Activated CD4-positive, alpha-beta T cell treated with anti-CD3 and anti-CD28 coated beads for 4 hours (primary cell): Measurements from ENCODE around the gene SRBD1.

ENCODE experiments used
- DNase-seq, 2 donors: peaks; one replicate each; pipeline ENCODE4 v3.0.0-alpha.2; 2020

Gene SRBD1

DNA sequence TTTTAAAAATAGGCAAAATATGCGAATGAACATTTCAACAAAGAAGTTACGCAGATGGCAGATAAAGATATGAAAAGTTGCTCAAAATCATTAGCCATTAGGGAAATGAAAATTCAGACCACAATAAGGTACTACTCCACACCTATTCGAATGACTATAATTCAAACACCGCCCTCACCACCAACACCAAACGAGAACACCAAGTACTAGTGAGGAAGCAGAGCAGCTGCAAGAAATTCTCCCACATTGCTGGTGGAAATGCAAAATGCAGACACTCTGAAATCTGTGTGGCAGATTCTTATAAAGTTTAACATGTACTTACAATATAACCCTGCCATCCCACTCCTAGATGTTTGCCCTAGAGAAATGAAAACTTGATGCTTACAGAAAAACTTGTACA lies 23.2 kb upstream of the SRBD1 start:
- DNase-seq: no peak

DNA sequence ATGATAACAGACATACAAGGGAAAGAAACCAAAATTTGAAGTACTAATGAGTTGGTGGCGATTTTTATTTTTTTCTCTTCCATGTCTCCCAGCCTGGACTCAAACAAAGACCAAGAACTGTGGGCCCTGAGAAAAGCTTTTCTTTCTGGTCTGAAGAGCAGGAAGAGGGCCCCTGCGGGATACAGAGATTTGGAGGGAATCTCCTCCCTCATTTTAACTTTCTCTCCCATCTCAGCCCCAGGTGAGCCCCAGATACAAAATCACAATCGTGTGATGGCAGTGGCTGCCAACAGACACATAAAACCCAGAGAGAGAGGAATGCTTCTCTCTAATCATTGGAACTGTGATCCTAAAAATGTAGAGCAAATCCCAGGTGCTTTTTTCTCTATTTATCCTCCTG lies 20.9 kb upstream of the SRBD1 start:
- DNase-seq: no peak

DNA sequence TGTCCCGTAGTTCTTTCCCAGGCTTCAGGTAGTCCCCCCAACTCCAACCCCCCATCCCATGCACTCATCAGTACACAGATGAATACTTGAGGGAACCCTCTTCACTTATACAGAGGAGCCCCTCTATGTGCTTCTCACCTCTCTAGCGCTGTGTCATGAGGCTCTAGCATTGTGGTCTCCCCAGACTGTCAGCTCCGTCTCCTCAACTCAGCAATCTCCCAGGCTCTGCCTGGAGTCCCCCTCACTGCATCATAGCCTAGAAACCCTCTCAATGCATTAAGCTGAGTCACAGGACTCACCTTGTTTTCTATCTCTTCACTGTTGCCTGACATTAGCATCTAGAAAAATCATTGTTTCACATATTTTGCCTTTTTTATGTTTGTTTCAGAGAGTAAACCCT lies 20.3 kb upstream of the SRBD1 start:
- no peak for DNase-seq

DNA sequence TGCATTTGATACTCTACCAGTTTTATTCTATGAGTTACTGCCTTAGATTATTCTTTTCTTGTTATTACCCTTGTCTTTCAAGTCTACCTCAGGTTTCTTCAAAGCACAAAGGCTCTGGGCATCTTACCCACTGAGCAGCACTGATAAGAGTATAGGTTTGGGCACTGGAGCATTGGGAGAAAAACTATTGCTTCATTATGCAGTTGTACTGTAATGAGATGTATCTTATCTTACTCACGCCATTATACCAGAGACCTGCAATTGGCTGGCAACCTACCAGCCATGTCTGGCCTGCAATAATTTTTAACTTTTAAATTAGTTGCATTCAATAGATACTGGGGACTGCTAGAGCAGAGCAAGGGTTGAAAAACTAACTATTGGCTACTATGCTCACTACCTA lies 18.9 kb upstream of the SRBD1 start:
- no peak for DNase-seq

DNA sequence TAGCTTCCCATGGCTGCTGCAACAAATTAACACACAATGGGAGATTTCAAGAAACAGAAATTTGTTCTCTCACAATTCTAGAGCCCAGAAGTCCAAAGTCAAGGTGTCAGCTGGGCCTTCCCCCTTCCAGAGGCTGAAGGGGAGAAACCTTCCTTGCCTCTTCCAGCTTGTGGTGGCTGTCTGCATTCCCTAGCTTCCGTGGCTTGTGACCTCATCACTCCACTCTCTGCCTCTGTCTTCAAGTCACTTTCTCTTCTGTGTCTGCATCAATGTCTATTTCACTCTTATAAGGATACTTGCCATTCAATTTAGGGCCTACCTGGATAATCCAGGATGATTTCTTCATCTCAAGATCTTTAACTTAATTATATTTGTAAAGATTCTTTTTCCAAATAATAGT lies 16.8 kb upstream of the SRBD1 start:
- no peak for DNase-seq

DNA sequence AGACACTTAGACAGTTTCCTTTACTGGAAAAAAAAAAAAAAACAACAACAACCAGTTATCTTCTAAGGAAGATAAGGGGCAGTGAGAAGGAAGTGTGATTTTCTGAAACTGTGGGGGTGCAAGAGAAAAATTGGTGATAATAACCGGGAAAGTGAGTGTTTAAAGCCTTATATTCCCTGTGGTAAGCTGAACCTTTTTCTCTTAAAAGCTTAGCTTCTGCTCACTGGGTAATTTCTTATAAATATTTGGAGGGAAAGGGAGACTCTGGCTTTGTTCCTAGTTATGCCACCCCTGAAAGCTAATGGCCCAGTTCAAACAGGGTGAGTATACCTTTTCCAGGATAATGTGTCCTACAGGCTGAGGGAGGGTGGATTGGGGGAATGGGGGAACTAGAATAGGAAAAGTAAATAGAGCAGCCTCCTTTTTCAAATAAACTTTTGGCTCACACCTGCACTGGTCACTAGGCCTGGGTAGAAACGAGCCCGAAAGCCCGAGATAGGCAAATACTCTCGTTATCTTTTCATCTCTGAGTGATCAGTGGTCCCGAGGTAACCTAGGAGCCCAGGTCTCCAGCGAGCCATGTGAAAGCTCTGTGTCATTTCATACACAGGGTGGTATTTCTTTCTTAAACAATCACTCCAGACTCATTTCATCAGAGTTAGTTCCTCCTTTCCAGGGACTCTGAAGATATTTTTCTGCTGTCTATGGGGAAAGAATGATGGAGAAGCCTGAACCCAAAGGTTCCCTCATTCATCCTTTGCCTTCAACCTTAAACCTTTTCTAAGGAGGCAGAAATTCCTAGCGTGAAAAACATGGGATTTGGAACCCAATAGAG lies 15.5 kb upstream of the SRBD1 start:
- no peak for DNase-seq

DNA sequence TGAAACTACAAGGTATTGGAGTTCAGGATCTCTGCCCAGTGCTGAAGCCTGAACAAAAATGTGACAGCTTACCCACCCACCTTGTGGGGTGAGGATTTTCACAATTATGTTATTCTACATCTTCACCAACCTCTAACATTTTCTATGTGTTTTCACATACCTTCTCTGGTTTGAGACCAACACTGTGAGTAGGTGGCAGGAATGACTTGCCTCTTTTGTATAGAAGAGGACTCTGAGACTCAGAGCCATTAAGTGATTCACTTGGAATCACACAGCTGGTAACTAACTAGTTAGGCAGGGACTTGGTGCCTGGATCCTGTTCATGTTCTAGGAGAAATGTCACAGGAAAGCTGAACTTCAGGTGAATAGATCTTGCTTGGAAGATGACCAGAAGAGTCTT lies 14.8 kb upstream of the SRBD1 start:
- DNase-seq: no peak

DNA sequence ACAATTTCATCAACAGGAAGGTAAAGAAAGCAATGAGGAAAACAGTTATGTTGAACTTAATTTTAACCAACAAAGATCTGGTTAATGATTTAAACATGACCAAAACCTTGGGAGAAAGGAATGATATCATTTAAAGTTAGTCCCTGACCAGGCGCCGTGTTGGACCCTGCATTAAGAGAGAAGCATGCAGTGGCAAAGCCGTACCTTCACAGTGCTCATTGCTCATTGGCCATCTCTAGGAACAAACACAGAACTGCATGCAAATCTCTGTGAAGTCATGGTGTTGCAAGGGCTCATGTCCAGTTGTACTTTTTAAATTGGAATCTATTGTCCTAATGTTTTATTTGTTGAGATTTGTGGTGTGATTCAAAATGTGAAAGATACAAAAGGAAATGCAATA lies 12.0 kb upstream of the SRBD1 start:
- DNase-seq: no peak

DNA sequence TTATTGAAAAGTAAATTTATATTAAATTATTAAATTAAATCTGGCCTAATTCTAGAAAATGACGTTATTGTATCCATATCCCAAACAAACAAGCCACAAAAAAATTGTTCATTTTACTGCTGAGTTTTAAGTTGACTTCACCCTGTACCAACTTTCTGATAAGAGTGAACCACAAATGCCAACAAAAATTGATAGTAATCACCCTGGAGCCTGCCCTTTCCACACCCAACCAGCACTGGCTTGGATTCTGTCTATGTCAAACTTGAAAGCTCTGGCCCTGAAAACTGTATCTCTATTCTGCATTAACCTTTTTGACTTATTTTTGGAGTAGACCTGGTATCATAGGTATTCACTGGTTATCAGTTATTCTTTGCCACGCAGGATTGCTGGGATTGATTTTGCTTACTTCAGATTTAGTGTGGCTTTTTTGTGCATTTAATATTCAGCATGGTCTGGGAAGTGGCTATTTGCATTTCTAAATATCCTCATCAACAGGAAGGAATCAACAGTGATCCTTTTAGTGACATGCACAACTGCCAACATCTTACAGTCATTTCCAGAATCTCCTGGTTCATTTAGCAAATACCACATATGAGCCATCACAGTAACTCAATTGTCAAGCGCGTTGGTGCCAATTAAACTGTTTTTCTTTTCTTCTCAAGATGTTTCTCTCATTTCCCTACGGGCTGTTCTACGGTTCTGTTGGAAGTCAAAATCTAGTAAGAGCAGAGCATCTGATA lies 11.4 kb upstream of the SRBD1 start:
- DNase-seq: no peak

DNA sequence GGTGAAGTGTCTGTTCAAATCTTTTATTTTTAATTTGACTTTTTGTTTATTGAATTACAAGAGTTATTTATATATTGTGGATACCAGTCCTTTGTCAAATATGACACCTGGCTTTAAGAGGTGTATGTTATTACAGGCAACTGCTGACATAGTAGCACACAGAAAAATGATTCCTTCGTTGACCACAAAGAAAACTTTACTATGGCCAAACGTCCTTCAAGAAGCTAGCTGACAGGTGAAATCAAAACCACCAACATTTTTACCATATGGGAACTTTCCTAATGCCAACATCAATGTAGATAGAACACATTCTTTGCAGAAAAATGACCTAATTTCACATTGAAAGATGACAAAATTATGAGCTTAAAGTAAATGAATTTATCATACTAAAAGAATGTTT lies 6.4 kb upstream of the SRBD1 start:
- DNase-seq: no peak

DNA sequence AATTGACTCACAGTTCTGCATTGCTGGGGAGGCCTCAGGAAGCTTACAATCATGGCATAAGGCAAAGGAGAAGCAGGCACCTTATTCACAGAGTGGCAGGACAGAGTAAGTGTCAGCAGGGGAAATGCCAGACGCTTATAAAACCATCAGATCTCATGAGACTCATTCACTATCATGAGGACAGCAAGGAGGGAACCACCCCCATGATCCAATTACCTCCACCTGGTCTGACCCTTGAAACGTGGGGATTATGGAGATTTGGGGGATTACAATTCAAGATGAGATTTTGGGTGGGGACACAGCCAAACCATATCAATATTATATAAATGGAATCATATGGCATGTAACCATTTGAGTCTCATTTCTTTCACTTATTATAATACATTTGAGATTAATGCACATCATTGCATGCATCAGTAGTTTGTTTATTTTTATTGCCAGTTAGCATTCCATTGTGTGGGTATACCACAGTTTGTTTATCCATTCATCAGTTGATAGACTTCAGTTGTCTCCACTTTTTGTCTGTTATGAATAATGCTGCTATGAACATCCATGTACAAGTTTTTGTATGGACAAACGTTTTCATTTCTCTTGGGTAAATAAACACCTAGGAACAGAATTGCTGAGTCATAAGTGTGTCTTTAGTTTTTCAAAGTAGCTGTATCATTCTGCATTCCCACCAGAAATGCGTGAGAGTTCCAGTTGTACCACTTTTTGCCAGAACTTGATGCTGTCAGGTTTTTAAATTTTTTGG lies 5.8 kb upstream of the SRBD1 start:
- DNase-seq: no peak

DNA sequence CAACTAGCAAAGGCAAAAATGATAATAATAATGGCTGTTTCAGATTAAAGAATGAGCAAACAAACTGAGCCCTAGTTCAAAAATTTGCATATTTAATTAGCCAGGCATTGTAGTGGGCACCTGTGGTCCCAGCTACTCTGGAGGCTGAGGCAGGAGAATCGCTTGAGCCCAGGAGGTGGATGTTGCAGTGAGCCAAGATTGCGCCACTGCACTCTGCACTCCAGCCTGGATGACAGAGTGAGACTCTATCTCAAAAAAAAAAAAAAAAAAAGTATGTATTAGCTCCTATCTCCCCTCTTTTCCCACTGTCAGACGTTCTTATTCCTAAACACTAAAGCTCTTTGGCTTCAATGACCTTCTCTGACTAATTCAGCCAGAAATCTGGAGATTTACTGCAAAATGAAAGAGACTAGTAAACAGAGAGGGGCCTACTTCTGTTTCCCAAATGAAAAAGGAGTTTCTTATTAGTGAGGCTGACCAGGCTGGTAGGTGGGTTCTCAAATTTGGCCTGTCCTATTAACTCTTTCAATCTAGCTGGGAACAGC lies 3.9 kb upstream of the SRBD1 start:
- DNase-seq: no peak

DNA sequence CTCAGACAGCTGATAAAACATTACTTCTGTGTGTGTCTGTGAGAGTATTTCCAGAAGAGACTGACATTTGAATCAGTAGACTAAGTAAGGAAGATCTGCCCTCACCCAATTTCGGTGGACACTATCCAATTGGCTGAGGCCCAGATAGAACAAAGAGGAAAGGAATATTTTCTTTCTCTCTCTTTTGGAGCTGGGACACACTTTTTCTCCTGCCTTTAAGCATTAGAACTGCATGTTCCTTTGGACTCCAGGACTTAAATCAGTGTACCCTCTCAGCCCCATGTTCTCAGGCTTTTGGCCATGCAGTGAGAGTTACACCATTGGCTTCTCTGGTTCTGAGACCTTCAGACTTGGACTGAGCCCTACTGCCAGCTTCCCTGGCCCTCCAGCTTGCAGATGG lies 3.3 kb upstream of the SRBD1 start:
- no peak for DNase-seq

DNA sequence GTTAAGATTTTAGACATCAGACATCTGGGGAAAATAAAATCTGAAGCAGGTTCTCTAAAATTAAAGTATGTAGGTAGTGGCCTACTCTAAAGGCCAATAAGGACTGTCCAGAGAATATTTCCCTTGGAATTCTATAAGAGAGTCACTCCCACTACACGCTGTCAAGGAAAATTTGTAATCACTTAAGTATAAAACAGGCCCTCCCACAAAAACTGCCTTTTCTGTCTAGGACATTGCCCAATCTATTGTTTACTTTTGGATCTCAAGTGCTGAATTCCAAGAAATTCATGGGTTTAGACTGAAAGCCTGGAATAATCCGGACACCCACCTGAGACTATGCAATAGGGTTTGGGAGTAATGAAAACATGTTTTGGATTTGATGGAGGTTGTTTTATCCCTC lies 1.7 kb upstream of the SRBD1 start:
- DNase-seq: no peak

DNA sequence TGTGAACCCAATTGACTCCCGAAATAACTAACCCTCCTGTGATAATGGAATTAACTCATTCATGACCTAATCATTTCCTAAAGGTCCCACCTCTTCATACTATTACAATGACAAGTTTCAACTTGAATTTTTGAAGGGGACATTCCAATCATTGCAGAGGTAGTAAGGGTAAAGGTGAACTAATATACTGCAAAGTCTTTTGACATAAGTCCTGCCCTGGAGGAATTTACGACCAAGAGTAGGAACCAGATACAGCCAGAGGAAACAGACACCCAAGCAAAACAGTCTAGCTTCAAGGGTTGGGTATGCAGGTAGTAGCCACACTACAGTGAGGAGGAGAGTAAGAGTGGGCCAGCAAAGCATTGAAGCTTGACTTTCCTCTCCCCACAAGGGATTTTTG lies 1.2 kb upstream of the SRBD1 start:
- no peak for DNase-seq

DNA sequence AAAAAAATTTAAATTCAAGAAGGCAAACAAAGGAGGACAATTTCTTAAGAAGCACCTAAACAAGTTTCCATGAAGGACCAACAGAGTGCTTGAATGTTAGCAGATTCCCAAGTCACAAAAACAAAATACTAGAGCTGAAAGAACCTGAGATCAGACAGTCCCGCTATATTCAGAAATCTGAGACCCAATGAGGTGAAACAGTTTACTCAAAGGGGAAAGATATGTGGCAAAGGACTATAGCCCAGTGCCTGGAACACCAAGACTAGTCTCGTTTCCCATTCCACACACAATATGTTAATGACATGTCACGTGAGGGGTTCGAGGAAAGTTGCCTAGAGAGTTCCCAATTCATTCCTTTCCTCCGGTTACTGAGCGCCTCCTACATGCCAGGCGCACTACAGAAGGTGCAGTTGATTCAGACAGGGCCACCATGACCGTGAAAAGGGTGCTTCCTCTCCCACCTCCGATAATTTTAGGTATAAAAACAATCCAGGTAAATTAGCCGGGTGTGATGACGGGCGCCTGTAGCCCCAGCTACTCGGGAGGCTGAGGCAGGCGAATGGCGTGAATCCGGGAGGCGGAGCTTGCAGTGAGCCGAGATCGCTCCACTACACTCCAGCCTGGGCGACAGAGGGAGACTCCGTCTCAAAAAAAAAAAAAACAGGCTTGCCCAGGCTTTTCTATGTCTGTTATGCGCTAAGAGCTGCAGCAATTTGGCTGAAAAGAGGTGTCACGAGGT lies 617 bp downstream of the SRBD1 start:
- DNase-seq: peak; percentile 15 to 29

DNA sequence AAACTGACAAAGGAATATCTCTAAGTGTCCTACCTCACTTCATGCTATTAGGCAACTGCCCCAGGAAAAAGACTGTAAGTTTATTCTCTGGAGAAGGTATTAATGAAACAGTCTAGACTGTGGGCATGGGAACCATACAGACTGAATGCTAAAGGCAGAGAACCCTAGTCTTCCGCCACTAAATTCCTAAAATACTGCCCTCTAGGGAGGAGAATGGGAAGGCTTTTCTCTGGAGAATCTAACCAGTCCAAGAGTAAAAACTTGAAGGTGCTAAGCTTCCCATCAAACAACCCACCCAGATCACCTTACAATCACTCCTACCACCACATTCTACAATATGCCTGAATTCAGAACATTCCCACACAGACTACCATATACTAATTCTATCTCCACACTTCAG lies 3.4 kb downstream of the SRBD1 start:
- DNase-seq: no peak

DNA sequence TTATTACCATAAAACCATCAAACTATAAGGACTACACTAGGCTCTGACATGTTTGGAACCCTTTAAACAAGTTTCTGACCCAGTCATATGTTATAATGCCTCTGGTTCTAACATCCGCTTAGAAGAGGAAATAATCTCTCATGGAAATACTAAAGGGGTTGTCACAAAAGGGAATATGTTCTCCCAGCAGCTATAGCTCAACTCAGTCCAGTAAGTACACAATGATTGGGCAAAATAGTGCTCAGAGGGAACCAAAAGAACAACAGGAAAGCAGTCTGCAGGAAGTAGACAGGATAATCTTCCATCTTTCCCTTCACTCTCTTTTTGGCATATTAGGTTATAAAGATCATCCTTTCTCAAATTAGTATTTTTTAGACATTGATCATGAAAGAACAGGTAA lies 4.3 kb downstream of the SRBD1 start:
- no peak for DNase-seq

DNA sequence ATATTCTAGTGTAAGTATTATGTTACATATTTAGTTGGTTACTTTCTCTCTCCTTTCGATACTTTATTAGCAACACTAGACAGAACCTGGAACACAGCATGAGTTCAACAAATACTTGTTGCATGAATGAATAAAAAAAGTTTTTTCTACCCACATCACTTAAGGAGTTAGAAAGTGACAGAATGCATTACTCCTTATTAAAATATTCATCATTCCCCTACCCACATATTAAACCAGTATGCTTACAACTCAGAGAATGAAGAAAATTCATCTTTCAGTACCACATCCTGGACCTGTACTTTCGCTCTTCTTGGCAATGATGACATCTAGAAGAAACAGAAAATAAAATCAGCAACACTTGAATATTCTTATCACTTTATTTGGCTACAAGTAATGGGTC lies 6.0 kb downstream of the SRBD1 start:
- no peak for DNase-seq

DNA sequence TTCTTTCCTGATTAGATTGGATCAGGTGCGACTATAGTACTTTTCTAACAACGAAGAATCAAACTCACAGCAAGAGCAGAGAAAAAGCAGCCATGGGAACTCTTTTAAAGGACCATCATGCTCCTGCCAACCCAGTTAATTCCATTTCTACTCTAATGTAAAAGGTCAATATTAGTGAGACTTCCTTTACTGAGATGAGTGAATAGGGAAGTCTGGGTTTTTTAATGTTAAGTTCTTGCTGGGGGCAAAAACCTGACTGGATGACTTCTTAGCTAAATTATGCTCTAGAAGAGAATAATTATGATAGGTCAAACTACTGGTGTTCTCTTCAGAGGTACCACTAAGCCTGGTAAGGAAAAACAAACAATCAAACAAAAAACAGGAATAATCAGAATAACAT lies 8.4 kb downstream of the SRBD1 start:
- no peak for DNase-seq

DNA sequence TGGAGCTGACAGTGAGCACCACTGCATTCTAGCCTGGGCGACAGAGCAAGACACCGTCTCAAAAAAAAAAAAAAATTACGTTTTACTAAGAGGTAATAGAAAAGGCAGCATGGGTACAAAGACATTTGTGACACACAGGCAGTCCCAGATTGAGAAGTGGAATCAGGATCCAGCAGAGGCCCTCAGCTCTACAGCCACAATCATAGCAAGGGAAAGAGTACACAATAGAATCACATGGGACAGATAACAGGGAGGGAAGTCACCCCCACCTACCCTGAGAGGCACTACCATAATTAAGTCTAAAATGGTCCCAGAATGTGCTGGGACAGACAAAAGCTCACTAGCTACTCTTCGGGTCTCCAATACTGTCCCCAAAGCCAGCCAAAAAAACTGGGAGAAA lies 12.5 kb downstream of the SRBD1 start:
- DNase-seq: no peak

DNA sequence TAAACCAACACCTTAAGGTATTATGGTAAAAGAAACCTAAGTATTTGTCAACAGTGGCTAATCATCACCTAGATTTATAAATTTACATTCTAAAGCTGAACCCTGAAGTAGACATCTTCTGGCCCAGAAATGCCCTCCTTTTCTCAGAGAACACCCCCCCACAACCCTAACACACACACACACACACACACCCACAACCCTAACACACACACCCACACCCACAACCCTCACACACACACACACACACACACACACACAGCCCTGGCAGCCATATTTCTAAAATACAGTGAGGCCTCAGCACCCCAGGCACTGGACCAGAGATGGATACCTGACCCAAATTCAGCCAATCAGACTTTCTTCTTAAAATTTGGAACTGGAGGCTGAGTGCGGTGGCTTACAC lies 14.3 kb downstream of the SRBD1 start:
- no peak for DNase-seq
